ENCODE measurements around the gene ACACA.
A peak's percentile ranks its signal among the peaks of the same experiment; 100 is the strongest.

Gene ACACA

DNA sequence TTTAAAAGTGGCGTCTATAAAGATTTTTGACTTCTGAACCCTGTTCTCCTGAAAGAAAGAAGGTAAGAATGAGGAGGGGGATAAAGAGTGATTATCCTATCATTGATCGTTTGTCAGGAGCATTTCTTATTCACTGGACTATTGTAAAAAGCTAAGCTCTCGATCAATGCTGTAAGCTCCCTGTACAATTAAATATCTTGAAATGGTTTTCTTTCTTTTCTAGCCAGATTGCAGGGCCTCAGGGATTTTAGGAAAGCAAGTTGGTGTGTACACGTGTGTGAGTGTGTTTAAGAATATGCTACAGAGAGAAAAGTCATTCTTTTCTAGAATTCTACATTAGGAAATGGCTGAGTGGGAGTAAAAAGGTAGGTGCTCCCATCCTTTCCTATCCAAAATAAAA is 303.4 kb downstream of the ACACA start:
- Histone ChIP-seq H3K9me3 (replicated peaks in 1 of 11) (no peaks in the 10 kb centered on the region), H3K9ac (no peak overlapping the region), H3K4me2 (no peak overlapping the region), H3K27me3 (no peaks in the 10 kb centered on the region), H3K36me3 (peaks cover 72 to 100% (median 92%) of the 10 kb centered on the region in 11 experiments), H3K4me3 (no peak overlapping the region), H3K4me1 (peaks cover 0 to 21% (median 12%) of the 10 kb centered on the region in 10 experiments; a peak in 10 of 20 replicates), H3K27ac (no peak overlapping the region), H4K20me1 (no peaks in the 10 kb centered on the region)
- TF ChIP-seq Cebpa-rat (IDR thresholded peaks at IDR 0.05) = no peak

DNA sequence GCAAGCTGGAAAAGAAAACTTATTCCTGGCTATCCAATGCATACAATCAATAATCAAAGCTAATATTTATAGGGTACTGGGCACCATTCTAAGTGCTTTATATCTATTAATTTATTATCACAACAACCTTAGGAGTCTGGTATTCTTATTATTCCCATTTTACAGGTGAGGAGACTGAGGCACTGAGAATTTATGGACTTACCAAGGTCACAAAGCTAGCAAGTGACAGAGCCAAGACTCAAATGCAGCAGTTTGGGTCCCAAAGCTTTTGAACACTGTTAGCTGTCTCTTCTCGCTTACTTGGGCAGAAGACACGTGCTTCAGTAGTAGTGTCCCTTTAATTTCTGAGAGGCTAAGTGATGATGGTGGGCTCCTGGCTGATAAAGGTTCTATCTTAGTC is 305.3 kb downstream of the ACACA start:
- Histone ChIP-seq H3K27ac (no peak overlapping the region), H3K4me1 (peaks cover 0 to 21% (median 12%) of the 10 kb centered on the region in 10 experiments; a peak in 10 of 20 replicates), H3K4me3 (no peak overlapping the region), H3K27me3 (no peaks in the 10 kb centered on the region), H3K4me2 (no peak overlapping the region), H3K9ac (no peak overlapping the region), H3K36me3 (peaks cover 74 to 100% (median 92%) of the 10 kb centered on the region in 11 experiments), H4K20me1 (no peaks in the 10 kb centered on the region), H3K9me3 (replicated peaks in 1 of 11) (no peaks in the 10 kb centered on the region)
- no peak for TF ChIP-seq Cebpa-rat (IDR thresholded peaks at IDR 0.05)

DNA sequence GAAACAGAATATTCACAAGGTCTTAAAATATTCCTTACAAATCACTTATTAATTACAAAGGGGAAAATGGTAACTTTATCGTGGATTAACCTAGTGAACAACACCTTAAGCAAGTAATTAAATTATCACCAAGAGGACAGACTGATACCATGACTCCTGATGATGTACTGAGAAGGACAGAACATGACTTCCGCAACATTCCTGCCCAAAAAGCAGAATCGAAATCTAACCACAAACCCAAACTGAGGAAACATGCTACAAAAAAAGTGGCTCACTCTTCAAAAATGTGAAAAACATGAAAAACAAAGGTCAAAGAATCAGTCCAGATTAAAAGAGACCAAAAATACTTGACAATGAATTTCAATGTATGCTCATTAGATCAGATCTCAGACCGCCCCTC is 306.4 kb downstream of the ACACA start:
- Histone ChIP-seq H3K4me2 (peak overlapping the region in 5 of 11 experiments; percentile 7 to 37 (median 25); a peak in 6 of 22 replicates), H3K36me3 (peaks cover 79 to 100% (median 93%) of the 10 kb centered on the region in 11 experiments)

GRCh38 chr17:37098910-37099664 is 307.5 kb downstream of the ACACA start:
- Histone ChIP-seq H3K27me3 (no peaks in the 10 kb centered on the region), H3K9me3 (replicated peaks in 1 of 11) (no peaks in the 10 kb centered on the region), H3K4me1 (peaks cover 0 to 21% (median 12%) of the 10 kb centered on the region in 10 experiments; a peak in 10 of 20 replicates), H3K4me3 (no peak overlapping the region), H3K9ac (no peak overlapping the region), H3K27ac (peak overlapping the region in 2 of 11 experiments; percentile 2 to 34; a peak in 2 of 22 replicates), H3K4me2 (no peak overlapping the region), H3K36me3 (peaks cover 79 to 100% (median 93%) of the 10 kb centered on the region in 11 experiments), H4K20me1 (no peaks in the 10 kb centered on the region)
- TF ChIP-seq Cebpa-rat (IDR thresholded peaks at IDR 0.05) = no peak

More for the DNA sequence above, 306.4 kb downstream of the ACACA start:
- H3K4me3 ChIP-seq = no peak overlapping the region
- H4K20me1 ChIP-seq = no peaks in the 10 kb centered on the region
- no peak for TF ChIP-seq Cebpa-rat (IDR thresholded peaks at IDR 0.05)
- no peak overlapping the region for H3K9ac ChIP-seq
- H3K27ac ChIP-seq = peak overlapping the region in 2 of 11 experiments; percentile 35 to 50; a peak in 3 of 22 replicates
- peaks cover 0 to 21% (median 12%) of the 10 kb centered on the region in 10 experiments; a peak in 10 of 20 replicates for H3K4me1 ChIP-seq
- H3K9me3 ChIP-seq (replicated peaks in 1 of 11) = no peaks in the 10 kb centered on the region
- no peaks in the 10 kb centered on the region for H3K27me3 ChIP-seq

DNA sequence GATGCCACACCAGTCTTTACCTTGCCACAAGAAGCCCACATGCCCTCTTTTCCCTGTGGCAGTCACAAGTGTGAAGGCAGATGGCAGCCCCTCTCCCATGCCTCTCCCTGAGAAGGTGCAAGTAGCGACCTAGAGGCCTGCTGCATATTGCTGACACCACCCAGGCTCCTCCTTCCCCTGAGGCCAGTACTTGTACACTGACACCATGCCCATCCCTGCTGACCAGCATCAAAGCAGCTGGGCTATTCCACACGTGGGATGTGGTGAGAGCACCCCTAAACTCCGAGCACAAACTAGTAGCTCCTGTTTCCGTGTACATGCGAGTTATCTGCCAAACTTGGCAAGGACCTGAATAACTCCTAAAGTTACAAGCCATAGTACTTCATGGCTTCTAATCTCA is 308.5 kb downstream of the ACACA start:
- Histone ChIP-seq H4K20me1 (no peaks in the 10 kb centered on the region), H3K4me3 (no peak overlapping the region), H3K36me3 (peaks cover 80 to 100% (median 93%) of the 10 kb centered on the region in 11 experiments), H3K9me3 (replicated peaks in 1 of 11) (no peaks in the 10 kb centered on the region), H3K27me3 (no peaks in the 10 kb centered on the region), H3K27ac (0 out of 22 replicates have a peak overlapping the region, but pooled peaks of 1 of the 11 experiments have one; percentile 2), H3K4me2 (no peak overlapping the region), H3K4me1 (peaks cover 0 to 21% (median 12%) of the 10 kb centered on the region in 10 experiments; a peak in 10 of 20 replicates), H3K9ac (no peak overlapping the region)
- TF ChIP-seq Cebpa-rat (IDR thresholded peaks at IDR 0.05) = no peak

GRCh38 chr17:37097154-37097553 is 309.5 kb downstream of the ACACA start:
- H3K4me2 ChIP-seq = no peak overlapping the region
- H3K4me3 ChIP-seq = no peak overlapping the region
- H3K9ac ChIP-seq = no peak overlapping the region
- H3K36me3 ChIP-seq = peaks cover 74 to 100% (median 93%) of the 10 kb centered on the region in 11 experiments
- H3K27me3 ChIP-seq = no peaks in the 10 kb centered on the region
- H3K4me1 ChIP-seq = peaks cover 0 to 29% (median 13%) of the 10 kb centered on the region in 10 experiments; a peak in 15 of 20 replicates
- no peak for TF ChIP-seq Cebpa-rat (IDR thresholded peaks at IDR 0.05)
- no peaks in the 10 kb centered on the region for H3K9me3 ChIP-seq (replicated peaks in 1 of 11)
- H4K20me1 ChIP-seq = no peaks in the 10 kb centered on the region
- no peak overlapping the region for H3K27ac ChIP-seq

DNA sequence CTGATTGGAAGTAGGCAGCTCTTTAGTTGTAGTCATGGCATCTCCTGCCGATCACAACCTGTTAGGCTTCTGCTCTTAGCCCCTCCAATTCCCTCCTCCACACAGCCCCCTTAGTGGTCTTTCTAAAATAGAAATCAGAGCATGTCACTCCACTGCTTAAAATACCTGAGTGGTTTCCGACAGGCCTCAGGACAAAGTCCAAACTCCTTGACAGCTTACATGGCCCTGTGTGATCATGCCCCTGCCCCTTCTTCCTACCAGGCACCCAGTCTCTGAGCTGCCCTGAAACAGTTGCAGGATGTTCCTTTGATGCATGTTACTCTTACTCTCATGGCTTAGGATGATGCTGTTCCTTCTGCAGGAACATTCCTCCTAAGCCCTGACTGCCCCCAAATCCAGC is 310.6 kb downstream of the ACACA start:
- Histone ChIP-seq H3K9me3 (replicated peaks in 1 of 11) (no peaks in the 10 kb centered on the region), H3K4me2 (no peak overlapping the region), H3K27me3 (no peaks in the 10 kb centered on the region), H3K27ac (0 out of 22 replicates have a peak overlapping the region, but pooled peaks of 1 of the 11 experiments have one; percentile 5), H4K20me1 (no peaks in the 10 kb centered on the region), H3K4me3 (no peak overlapping the region), H3K9ac (no peak overlapping the region), H3K36me3 (peaks cover 64 to 100% (median 92%) of the 10 kb centered on the region in 11 experiments), H3K4me1 (peaks cover 9 to 39% (median 20%) of the 10 kb centered on the region in 10 experiments)
- no peak for TF ChIP-seq Cebpa-rat (IDR thresholded peaks at IDR 0.05)

- no peak for TF ChIP-seq Cebpa-rat (IDR thresholded peaks at IDR 0.05)
- Histone ChIP-seq H3K4me2 (no peak overlapping the region), H3K4me1 (peaks cover 21 to 42% (median 28%) of the 10 kb centered on the region in 10 experiments), H3K9ac (no peak overlapping the region), H3K36me3 (peaks cover 64 to 86% (median 81%) of the 10 kb centered on the region in 11 experiments), H3K27ac (peak overlapping the region in 2 of 11 experiments; percentile 6 to 8; a peak in 3 of 22 replicates), H3K27me3 (no peaks in the 10 kb centered on the region), H4K20me1 (no peaks in the 10 kb centered on the region), H3K9me3 (replicated peaks in 1 of 11) (no peaks in the 10 kb centered on the region), H3K4me3 (no peak overlapping the region)
Measured at GRCh38 chr17:37094391-37094790, 312.2 kb downstream of the ACACA start.

DNA sequence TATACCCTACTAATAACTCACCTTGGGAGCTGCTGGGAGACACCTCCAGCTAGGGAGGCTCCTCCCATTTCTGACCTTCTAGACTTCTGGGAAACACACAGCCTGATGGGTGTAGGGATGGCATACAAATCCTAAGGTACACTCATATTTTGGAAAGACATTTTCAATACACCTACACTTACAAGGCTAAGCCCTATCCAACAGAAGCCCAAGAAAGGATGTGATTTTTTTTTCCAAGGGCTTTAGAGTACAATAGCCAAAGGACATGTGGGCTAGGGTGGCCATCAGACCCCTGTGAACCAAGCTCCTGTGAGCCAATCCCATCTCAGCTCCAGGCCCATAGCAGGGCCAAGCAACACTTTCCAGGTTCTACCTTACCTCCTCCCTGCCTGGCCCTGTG is 313.9 kb downstream of the ACACA start:
- no peak overlapping the region for H3K4me2 ChIP-seq
- peaks cover 33 to 50% (median 45%) of the 10 kb centered on the region in 10 experiments for H3K4me1 ChIP-seq
- no peaks in the 10 kb centered on the region for H3K9me3 ChIP-seq (replicated peaks in 1 of 11)
- H3K27ac ChIP-seq = peak overlapping the region in 3 of 11 experiments; percentile 2 to 94 (median 93); a peak in 3 of 22 replicates
- peaks cover 52 to 86% (median 80%) of the 10 kb centered on the region in 11 experiments for H3K36me3 ChIP-seq
- no peak for TF ChIP-seq Cebpa-rat (IDR thresholded peaks at IDR 0.05)
- no peak overlapping the region for H3K9ac ChIP-seq
- H3K27me3 ChIP-seq = no peaks in the 10 kb centered on the region
- no peak overlapping the region for H3K4me3 ChIP-seq
- no peaks in the 10 kb centered on the region for H4K20me1 ChIP-seq
